GM23338 (cell line): ENCODE data around the gene CDX1. TPM values are rescaled to one million over a fixed set of nuclear protein-coding genes. Genes with fewer than 3 reads are reported as not detected.

Experiments used
- ATAC-seq: fragments of 200-7000 bp; cut with Tn5 transposase; 3 replicates; pipeline ENCODE4 v1.9.1; 2020
- DNase-seq: peaks from one replicate; pipeline ENCODE4 v3.0.0-alpha.2; 2015; ENCODE audit warnings: low spot score
- H2AFZ ChIP-seq: fragments of 200-600 bp; sonication (generic); 2 replicates; pipeline ENCODE4 v1.8.0; 2016; ENCODE audit warnings: antibody characterized with exemption, mild to moderate bottlenecking, moderate library complexity
- H3F3A ChIP-seq: fragments of 200-600 bp; sonication (generic); replicated peaks from 2 replicates; pipeline ENCODE4 v1.8.0; 2017; ENCODE audit warnings: antibody characterized with exemption, mixed run types, low read depth
- H3K27ac ChIP-seq: fragments of 200-600 bp; sonication (generic); 2 replicates; pipeline ENCODE4 v1.6.1; 2016; ENCODE audit warnings: low read depth
- H3K27me3 ChIP-seq: fragments of 200-600 bp; sonication (generic); 2 replicates; pipeline ENCODE4 v1.8.0; 2016; ENCODE audit warnings: mild to moderate bottlenecking, mixed run types, moderate library complexity; ENCODE audit not compliant: insufficient read depth
- H3K36me3 ChIP-seq: fragments of 200-600 bp; sonication (generic); 2 replicates; pipeline ENCODE4 v1.8.0; 2016; ENCODE audit warnings: mild to moderate bottlenecking; ENCODE audit not compliant: insufficient read depth
- H3K4me1 ChIP-seq: fragments of 200-600 bp; sonication (generic); 2 replicates; pipeline ENCODE4 v1.8.0; 2016; ENCODE audit warnings: mild to moderate bottlenecking, moderate library complexity; ENCODE audit not compliant: insufficient read depth
- H3K4me2 ChIP-seq: fragments of 200-600 bp; sonication (generic); 2 replicates; pipeline ENCODE4 v1.7.1; 2017; ENCODE audit warnings: mixed run types
- H3K4me3 ChIP-seq: fragments of 200-600 bp; sonication (generic); 2 replicates; pipeline ENCODE4 v1.6.1; 2016; ENCODE audit warnings: mixed run types
- H3K79me2 ChIP-seq: fragments of 200-600 bp; sonication (generic); replicated peaks from 2 replicates; pipeline ENCODE4 v1.8.0; 2017; ENCODE audit warnings: mild to moderate bottlenecking; ENCODE audit not compliant: insufficient read depth
- H3K9me2 ChIP-seq: fragments of 200-600 bp; sonication (generic); 2 replicates; pipeline ENCODE4 v1.8.0; 2017; ENCODE audit not compliant: insufficient read depth
- H4K20me1 ChIP-seq: fragments of 200-600 bp; sonication (generic); replicated peaks from 2 replicates; pipeline ENCODE4 v1.8.0; 2017; ENCODE audit warnings: mild to moderate bottlenecking; ENCODE audit not compliant: insufficient read depth
- H3K27ac Mint-ChIP-seq: 2 replicates; pipeline ENCODE4 v1.8.0; 2020; ENCODE audit warnings: inconsistent platforms, mild to moderate bottlenecking, moderate library complexity, mixed read lengths
- H3K27me3 Mint-ChIP-seq: 3 replicates; pipeline ENCODE4 v1.8.0; 2022; ENCODE audit warnings: low read depth, mild to moderate bottlenecking, moderate library complexity, mixed read lengths, inconsistent platforms; ENCODE audit not compliant: insufficient read depth, poor library complexity
- H3K36me3 Mint-ChIP-seq: 3 replicates; pipeline ENCODE4 v1.8.0; 2021; ENCODE audit warnings: low read depth, mild to moderate bottlenecking, inconsistent platforms, moderate library complexity, mixed read lengths
- H3K4me1 Mint-ChIP-seq: 3 replicates; pipeline ENCODE4 v1.8.0; 2020; ENCODE audit warnings: mild to moderate bottlenecking, inconsistent platforms, mixed read lengths
- H3K4me3 Mint-ChIP-seq: 3 replicates; pipeline ENCODE4 v1.8.0; 2021; ENCODE audit warnings: moderate library complexity, mild to moderate bottlenecking, inconsistent platforms, mixed read lengths
- H3K9me3 Mint-ChIP-seq: 3 replicates; pipeline ENCODE4 v1.8.0; 2020; ENCODE audit warnings: moderate library complexity, mild to moderate bottlenecking, inconsistent platforms, mixed read lengths
- CREB1 ChIP-seq: fragments of 250-450 bp; sonication (Bioruptor Pico); IDR thresholded peaks from 2 replicates; pipeline ENCODE4 v1.5.0; 2020; ENCODE audit warnings: low read depth, mild to moderate bottlenecking, moderate library complexity
- CTCF ChIP-seq, 2 experiments: fragments of 200-600 bp in 1 of 2; sonication (generic) in 1 of 2; conservative IDR thresholded peaks; 2 replicates each; pipeline versions ENCODE4 v1.5.1 to v1.6.1; 2016 to 2017; ENCODE audit warnings: antibody characterized with exemption in 2 of 2, low read depth in 2 of 2, mild to moderate bottlenecking in 2 of 2, moderate library complexity in 1 of 2
- ETS1 ChIP-seq: IDR thresholded peaks from 2 replicates; pipeline ENCODE4 v1.6.1; 2016; ENCODE audit warnings: antibody characterized with exemption
- EZH2 ChIP-seq: fragments of 200-600 bp; sonication (generic); IDR thresholded peaks from one replicate; pipeline ENCODE4 v1.8.0; 2017; ENCODE audit warnings: antibody characterized with exemption, mild to moderate bottlenecking, low read depth; ENCODE audit not compliant: unreplicated experiment
- EZH2phosphoT487 ChIP-seq: fragments of 200-600 bp; sonication (generic); IDR thresholded peaks from one replicate; pipeline ENCODE4 v1.8.1; 2018; ENCODE audit warnings: antibody characterized with exemption; ENCODE audit not compliant: unreplicated experiment
- JUNB ChIP-seq: IDR thresholded peaks from one replicate; pipeline ENCODE4 v1.6.1; 2016; ENCODE audit warnings: antibody characterized with exemption; ENCODE audit not compliant: unreplicated experiment
- NANOG ChIP-seq: IDR thresholded peaks from 2 replicates; pipeline ENCODE4 v1.6.1; 2016; ENCODE audit warnings: antibody characterized with exemption, borderline replicate concordance
- POLR2AphosphoS5 ChIP-seq: IDR thresholded peaks from 2 replicates; pipeline ENCODE4 v1.6.1; 2016; ENCODE audit warnings: antibody characterized with exemption, low read depth
- REST ChIP-seq: IDR thresholded peaks from one replicate; pipeline ENCODE4 v1.6.1; 2018; ENCODE audit warnings: antibody characterized with exemption; ENCODE audit not compliant: unreplicated experiment
- STAT1 ChIP-seq: IDR thresholded peaks from one replicate; pipeline ENCODE4 v1.6.1; 2016; ENCODE audit warnings: antibody characterized with exemption; ENCODE audit not compliant: unreplicated experiment
- ZNF114 ChIP-seq: fragments of 250-450 bp; sonication (Bioruptor Pico); IDR thresholded peaks from 2 replicates; pipeline ENCODE4 v1.5.0; 2020; ENCODE audit warnings: mild to moderate bottlenecking, moderate library complexity
- ZNF331 ChIP-seq: fragments of 250-450 bp; sonication (Bioruptor Pico); IDR thresholded peaks from 2 replicates; pipeline ENCODE4 v1.5.0; 2020; ENCODE audit warnings: low read depth, mild to moderate bottlenecking, moderate library complexity
- polyA plus RNA-seq: library from polyadenylated mRNA; unstranded; fragments of >200 nt; fragmentation: Nextera tagmentation; extraction: Ambion mirVana; gene quantifications from 2 replicates; pipeline ENCODE4 v1.2.1, GENCODE V29; 2016
- total RNA-seq: library from RNA; depleted of rRNA; stranded (reverse); fragments of >200 nt; shearing (Covaris generic); gene quantifications from 2 replicates; pipeline ENCODE4 v1.2.3, GENCODE V29; 2014

The CDX1 gene
- total and polyA plus RNA-seq, 2 experiments from 2014 or later, result not detected

- H3K36me3 ChIP-seq, result no peaks in the 10 kb centered on the region
- no peaks in the 10 kb centered on the region for H3F3A ChIP-seq
- no peaks in the 10 kb centered on the region for H3K27me3 ChIP-seq
- H3K27ac Mint-ChIP-seq, result no peak overlapping the region
- H3K4me2 ChIP-seq, result no peak overlapping the region
- H3K27me3 Mint-ChIP-seq, result peaks cover 14% of the 10 kb centered on the region
- H3K9me3 Mint-ChIP-seq, result no peaks in the 10 kb centered on the region
- H3K4me3 Mint-ChIP-seq, result no peak overlapping the region
- H2AFZ ChIP-seq, result no peak overlapping the region
- H3K4me1 ChIP-seq, result no peaks in the 10 kb centered on the region
- H3K36me3 Mint-ChIP-seq, result no peaks in the 10 kb centered on the region; the same call in 2 of the 3 replicates
- no peaks in the 10 kb centered on the region for H3K79me2 ChIP-seq
- peaks cover 19% of the 10 kb centered on the region for H3K4me1 Mint-ChIP-seq
- no peak overlapping the region for H3K4me3 ChIP-seq
- no peak overlapping the region for H3K27ac ChIP-seq
- TF ChIP-seq EZH2phosphoT487 (no peak), ETS1 (no peak), CTCF (conservative IDR thresholded peaks at IDR 0.05; ENCODE audit: low read depth in 2 of 2) (no peak), STAT1 (no peak), POLR2AphosphoS5 (no peak), EZH2 (no peak), ZNF114 (CRISPR knock-in tag) (no peak)
- DNase-seq, result no peak
- no peak for ATAC-seq
- H4K20me1 ChIP-seq, result no peaks in the 10 kb centered on the region
- no peaks in the 10 kb centered on the region for H3K9me2 ChIP-seq
These were observed 42.4 kb upstream of the CDX1 start for GRCh38 chr5:150124111-150124557.

- H3K4me1 ChIP-seq, result no peaks in the 10 kb centered on the region
- no peaks in the 10 kb centered on the region for H3K9me2 ChIP-seq
- no peak overlapping the region for H3K4me2 ChIP-seq
- H3K36me3 ChIP-seq, result no peaks in the 10 kb centered on the region
- no peaks in the 10 kb centered on the region for H3K27me3 ChIP-seq
- no peak for ATAC-seq
- H3K79me2 ChIP-seq, result no peaks in the 10 kb centered on the region
- H3K4me3 ChIP-seq, result no peak overlapping the region
- Mint-ChIP-seq H3K4me1 (peaks cover 19% of the 10 kb centered on the region), H3K9me3 (no peaks in the 10 kb centered on the region), H3K27ac (no peak overlapping the region), H3K4me3 (no peak overlapping the region), H3K36me3 (no peaks in the 10 kb centered on the region; the same call in 2 of the 3 replicates), H3K27me3 (peaks cover 14% of the 10 kb centered on the region)
- no peak overlapping the region for H2AFZ ChIP-seq
- DNase-seq, result no peak
- H4K20me1 ChIP-seq, result no peaks in the 10 kb centered on the region
- H3K27ac ChIP-seq, result no peak overlapping the region
- no peaks in the 10 kb centered on the region for H3F3A ChIP-seq
- TF ChIP-seq CREB1 (CRISPR knock-in tag) (no peak), ZNF331 (CRISPR knock-in tag) (no peak), ETS1 (no peak), ZNF114 (CRISPR knock-in tag) (no peak), CTCF (conservative IDR thresholded peaks at IDR 0.05; ENCODE audit: low read depth in 2 of 2) (no peak), NANOG (no peak), JUNB (no peak), STAT1 (no peak), EZH2 (no peak), REST (no peak), EZH2phosphoT487 (no peak), POLR2AphosphoS5 (no peak)
These were observed 42.0 kb upstream of the CDX1 start for GRCh38 chr5:150124596-150124995.
